HG02623 (cell line): ENCODE results near the gene LUM.

Experiments used
- ATAC-seq: cut with Tn5 transposase; IDR thresholded peaks from one replicate; pipeline ENCODE4 v1.9.1; 2021; ENCODE audit warnings: moderate library complexity; ENCODE audit not compliant: unreplicated experiment

Gene LUM, protein sequence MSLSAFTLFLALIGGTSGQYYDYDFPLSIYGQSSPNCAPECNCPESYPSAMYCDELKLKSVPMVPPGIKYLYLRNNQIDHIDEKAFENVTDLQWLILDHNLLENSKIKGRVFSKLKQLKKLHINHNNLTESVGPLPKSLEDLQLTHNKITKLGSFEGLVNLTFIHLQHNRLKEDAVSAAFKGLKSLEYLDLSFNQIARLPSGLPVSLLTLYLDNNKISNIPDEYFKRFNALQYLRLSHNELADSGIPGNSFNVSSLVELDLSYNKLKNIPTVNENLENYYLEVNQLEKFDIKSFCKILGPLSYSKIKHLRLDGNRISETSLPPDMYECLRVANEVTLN

GRCh38 chr12:91111366-91112325 is at the start of gene LUM:
Gene LUM (minus strand): TSS chr12:91111494. CDS start chr12:91108979, 2,515 bp downstream.
- no peak for ATAC-seq

DNA sequence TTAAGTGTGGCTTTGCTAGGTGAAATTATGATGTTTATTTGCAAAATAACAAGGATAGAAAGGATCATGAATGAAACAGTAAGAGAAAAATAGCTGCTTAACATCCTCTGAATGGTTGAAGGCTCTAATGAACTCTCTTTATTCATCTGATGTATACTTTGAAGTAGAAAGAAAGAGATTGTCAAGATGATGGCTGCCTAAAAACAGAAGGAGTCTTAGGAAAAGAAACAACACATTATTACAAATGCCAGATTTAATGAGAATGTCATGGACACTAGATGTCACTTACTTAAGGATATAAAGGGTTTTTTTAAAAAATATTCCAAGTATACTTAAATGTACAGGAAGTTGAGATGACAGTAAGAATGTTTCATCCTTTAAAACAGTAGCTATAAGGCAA is 49.7 kb upstream of the LUM start:
- ATAC-seq, result no peak

DNA sequence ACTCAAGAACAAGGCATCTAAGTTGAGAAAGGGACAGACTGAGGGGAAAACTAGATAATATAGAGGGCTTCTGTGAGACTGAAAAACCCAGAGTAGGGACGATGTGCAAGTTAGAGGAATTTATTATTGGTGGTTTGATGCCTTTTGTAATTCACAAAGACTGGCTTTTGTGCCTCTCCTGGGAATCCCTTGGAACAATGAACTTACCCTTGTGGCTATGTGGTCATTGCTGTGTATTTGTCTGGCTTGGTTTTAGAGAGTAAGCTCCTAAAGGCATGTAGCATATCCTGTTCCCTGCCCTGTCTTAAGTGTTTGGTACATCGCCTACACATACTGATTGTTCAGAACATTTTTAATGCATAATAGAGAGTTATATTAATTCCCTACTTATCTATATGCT is 44.7 kb upstream of the LUM start:
- ATAC-seq, result no peak

- ATAC-seq, result no peak
Observed at GRCh38 chr12:91154131-91154530, 42.8 kb upstream of the LUM start.

- ATAC-seq, result no peak
Observed at GRCh38 chr12:91144053-91144452, 32.8 kb upstream of the LUM start.

DNA sequence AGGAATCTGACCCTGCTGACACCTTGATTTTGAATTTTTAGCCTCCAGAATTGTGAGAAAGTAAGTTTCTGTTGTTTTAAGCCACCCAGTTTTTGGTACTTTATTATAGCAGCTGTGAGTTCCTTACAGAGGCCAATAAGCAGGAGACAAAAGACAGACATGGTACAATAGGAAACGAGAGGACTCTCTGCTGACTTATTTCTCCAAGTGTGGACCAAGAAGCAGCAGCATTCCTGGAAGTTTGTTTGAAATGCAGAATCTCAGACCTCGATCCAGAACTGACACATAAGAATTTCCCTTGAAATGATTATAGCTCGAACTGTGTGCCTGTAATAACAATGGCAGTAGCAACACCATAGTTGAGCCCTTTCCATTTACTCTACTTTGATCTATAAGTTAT is 31.9 kb upstream of the LUM start:
- ATAC-seq, result no peak

- no peak for ATAC-seq
Observed at GRCh38 chr12:91142221-91142631, 30.9 kb upstream of the LUM start.

DNA sequence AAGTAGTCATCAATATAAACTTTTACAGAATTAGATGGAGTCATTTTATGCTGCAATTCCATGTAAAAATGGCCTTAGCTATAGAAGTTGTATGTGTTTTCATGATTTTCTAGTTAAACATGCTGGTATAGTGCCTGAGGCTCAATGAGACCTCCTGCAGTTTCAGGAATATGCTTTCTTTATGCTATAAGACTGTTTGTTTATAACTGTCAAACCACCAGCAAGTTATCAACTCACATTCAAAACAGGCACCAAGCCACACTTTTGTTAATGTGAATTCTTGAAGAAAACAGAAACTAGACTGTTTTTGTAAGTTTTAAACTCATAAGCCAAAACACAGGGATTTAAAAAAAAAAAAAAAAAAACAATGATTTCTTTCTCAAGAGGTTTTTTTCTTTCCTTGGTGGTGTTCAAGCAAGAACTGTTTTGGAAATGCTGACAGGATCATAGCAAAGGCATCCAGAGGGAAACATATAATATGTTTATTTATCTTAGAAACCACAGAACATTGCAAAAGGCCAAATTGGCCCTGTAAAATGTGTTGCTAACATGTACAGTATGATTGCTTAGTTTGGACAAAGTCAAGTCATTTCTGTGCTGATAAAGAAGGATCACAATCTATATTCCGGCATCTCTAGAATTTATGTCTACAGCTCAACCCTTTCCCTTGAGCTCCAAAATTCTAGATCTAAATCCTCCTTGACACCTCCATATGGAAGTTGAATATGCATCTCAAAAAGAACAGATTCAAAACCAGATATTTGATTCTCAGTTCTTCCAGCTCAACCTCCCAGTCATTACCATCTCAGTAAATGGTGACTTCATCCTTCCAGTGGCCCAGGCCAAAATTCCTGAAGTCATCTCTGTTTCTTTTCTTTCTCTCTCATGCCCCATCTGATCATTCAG is 29.0 kb upstream of the LUM start:
- ATAC-seq, result no peak

DNA sequence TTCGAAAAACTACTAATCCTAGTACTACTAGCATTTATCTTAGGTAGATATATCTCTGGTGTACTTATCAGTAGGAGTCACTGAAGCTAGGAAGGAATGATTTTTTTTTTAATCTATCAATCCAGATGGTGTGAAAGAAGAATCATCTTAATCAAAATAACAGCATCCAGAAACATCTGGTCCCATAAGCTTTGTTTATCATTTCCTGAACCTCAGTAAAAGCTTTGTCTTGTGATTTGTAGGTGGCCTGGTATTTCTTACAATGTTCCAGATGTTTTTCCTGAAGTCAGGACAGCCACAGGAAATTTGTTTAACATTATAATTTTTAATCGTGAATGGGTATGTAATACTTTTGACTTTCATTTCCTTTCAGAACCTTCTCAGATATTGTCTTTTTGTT is 28.0 kb upstream of the LUM start:
- no peak for ATAC-seq

DNA sequence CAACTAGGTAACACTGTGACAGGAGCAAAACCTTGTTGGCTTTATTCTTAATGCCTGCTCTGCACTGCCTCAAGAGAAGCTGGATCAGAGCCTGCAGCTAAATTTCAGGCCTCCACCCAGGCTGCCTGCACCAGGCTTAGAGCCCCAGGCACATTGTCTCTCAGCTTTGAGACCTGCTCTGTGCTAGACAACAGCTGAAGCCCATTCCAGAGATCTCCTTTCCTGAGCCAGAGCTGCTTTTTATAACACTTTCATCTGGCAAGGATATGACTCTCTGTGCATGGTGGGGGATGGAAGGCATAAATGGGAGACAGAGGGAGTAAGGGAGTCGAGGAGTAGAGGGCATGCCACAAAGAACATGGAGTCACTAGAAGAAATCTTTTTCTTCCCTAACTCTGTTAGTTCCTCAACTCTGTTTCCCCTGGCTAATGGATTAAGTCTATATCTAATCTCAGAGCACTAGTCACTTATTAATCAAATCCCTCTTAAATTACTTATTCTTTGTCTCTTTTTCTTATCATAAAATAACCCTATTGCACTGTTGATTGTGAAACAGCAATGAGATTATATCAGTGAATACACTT is 27.1 kb upstream of the LUM start:
- ATAC-seq, result no peak

GRCh38 chr12:91133871-91134270 is 22.6 kb upstream of the LUM start:
- no peak for ATAC-seq

DNA sequence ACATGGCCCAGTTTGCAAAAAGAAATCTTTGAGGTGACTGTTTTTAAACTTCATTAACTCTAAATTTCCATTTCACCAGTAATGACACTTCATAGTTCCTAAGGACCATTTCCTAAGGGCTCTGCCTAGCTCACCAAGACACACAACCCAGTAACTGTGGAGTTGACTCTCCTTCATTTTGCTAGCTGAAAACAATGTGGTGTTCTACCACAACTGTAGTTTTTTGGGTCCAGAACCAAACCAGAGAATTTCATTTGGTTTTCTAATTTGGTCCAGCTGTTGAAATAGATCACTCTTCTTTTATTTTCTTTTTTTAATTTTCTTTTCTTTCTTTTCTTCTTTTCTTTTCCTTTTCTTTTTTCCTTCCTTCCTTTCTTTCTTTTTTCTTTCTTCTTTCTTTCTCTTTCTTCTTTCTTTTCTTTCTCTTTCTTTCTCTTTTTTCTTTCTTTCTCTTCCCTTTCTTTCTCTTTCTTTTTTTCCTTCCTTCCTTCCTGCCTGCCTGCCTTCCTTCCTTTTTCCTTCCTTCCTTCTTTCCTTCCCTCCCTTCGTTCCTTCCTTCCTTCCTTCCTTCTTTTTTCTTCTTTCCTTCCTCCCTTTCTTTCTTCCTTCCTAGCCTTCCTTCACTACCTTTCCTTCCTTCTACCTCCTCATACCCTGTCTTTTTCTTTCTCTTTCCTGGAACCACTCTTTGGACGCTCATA is 18.5 kb upstream of the LUM start:
- ATAC-seq, result no peak

- ATAC-seq, result no peak
Observed at GRCh38 chr12:91127751-91128150, 16.5 kb upstream of the LUM start.

GRCh38 chr12:91127306-91127705 is 16.0 kb upstream of the LUM start:
- no peak for ATAC-seq

DNA sequence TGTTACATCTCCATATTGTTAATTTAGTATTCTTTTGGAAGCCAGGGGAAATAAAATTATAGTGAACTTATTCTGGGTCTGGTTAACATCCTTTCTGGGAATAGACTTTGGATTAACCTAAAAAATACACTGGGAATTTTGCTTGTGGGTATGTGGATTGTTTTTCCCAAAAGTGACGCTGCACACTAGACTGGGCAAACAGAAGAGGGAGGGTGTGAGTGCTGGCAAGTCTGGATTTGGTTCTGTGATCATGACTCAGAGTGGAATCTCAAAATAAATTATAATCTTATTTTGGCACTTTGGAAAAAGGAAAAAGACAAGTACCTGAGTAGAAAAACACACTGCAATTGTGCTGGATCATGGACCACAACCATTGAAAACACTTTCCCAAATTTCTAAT is 15.2 kb upstream of the LUM start:
- no peak for ATAC-seq

DNA sequence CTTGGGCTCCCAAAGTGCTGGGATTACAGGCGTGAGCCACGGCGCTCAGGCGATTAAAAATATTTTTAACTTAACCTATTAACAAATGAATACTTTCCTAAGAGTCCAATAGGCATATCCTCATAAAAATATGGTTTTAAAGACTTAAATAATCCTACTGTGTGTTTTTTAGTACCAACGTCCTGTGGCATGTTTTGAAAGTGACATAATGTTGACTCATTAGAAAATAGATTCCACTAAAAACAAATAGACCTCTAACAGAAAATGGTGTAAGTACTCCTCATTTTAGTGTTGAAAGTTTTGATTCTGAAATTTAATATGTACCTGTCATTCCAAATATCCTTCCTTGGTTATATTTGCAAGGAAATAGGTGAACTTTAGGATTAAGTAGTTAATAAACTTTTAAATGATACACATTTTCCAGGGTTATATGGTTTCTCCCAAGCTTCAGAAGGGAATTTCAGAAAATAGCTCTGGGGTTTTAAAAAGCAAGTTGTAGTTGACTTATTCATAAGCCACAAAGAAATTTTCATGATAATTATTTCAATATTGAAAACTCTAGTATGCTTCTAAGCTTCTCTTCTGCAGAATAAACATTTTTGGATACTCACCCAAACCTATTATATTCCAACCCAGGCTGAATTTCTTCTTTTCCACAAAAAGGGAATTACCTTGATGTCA is 12.1 kb upstream of the LUM start:
- ATAC-seq, result no peak

GRCh38 chr12:91120781-91121180 is 9.5 kb upstream of the LUM start:
- no peak for ATAC-seq

GRCh38 chr12:91119089-91119488 is 7.8 kb upstream of the LUM start:
- no peak for ATAC-seq

DNA sequence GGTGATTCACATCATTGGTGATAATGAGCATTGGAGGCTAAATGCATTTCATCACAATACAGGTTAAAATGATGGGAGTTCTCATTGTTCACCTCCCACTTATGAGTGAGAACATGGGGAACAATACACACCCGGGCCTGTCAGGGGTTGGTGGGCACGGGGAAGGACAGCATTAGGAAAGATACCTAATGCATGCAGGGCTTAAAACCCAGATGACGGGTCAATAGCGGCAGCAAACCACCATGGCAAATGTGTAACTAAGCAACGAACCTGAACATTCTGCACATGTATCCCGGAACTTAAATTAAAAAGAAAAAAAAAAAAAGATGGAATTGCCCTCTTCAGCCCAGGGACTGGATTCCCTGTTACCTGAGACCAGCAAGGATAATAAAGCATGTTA is 2.3 kb upstream of the LUM start:
- ATAC-seq, result no peak
